HPDE6-E6E7 (cell line): ENCODE results near the gene LRRC23.
"Not testable (repeated sequence)": the region's sequence is repeated elsewhere in the genome, so short reads cannot be mapped to it uniquely, and the experiment has no call there.

Experiments used
- DNase-seq: peaks from one replicate; pipeline ENCODE4 v3.0.0; 2011; ENCODE audit warnings: missing footprints; ENCODE audit errors: extremely low spot score

The LRRC23 gene, protein sequence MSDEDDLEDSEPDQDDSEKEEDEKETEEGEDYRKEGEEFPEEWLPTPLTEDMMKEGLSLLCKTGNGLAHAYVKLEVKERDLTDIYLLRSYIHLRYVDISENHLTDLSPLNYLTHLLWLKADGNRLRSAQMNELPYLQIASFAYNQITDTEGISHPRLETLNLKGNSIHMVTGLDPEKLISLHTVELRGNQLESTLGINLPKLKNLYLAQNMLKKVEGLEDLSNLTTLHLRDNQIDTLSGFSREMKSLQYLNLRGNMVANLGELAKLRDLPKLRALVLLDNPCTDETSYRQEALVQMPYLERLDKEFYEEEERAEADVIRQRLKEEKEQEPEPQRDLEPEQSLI

DNA sequence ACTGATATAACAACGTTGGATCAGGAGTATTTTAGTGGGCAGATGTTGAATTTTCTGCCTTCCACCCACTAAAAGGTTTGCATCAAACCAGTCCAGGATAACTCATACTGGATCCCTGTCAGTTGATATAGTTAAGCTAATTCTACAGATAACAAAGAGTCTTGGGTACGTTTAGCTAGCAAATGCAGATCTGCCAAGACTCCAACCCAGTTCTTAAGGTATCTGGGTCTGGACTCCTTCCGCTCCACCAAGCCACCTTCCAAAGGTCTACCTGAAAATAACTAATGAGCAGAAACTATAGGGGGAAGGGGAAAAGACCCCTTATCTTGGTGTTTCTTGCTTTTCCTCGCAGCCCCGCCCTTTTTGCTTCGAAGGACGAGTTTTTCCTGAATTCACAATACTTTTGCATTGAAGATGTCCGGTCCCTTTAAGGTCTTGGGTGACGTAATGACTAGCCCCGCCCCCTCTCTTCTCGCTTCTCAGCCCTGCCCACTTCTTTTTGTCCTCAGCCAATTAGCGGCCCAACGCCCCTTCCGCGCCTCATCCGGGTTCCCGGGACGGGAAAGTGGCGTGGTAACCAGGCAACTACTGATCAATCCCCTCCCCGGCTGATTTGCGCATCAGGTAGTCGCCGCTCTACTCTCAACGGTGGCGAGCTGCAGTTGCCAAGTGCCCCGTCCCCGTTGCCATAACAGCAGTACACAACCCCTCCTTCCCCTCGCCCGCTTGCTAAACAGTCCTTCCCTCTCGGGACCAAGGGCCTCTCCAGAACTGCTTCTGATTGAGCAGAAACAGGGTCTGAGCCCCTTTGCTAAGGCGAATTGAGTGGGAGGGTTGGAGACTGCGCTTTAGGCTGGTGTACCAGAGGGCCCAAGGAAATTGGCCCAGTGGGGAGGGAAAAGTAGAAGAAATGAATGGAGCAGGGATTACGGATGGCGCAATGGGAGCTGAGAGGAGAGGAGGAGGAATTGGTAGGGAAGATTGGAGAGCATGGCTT is at the start of gene LRRC23:
TSS of gene LRRC23 (plus strand) at position 543 of the 997 bp plus-strand sequence. CDS start 812 bp downstream, outside the sequence.
- peak; percentile 97 for DNase-seq

DNA sequence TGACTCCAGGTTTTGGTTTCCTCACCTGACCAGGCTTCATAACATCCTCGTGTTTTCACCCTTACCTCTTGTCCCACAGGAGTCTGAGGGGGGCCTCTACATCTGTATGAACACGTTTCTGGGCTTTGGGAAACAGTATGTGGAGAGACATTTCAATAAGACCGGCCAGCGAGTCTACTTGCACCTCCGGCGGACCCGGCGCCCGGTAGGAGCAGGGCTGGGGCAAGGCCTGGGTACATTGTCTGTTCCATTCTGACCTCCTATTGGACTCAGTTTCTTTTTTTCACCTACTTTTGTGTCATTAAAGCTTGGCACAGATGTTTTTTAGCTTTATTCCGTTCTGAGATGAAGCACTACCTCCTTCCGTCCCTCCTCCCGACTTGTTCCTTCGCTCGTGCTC is 49.3 kb upstream of the LRRC23 start:
- no peak for DNase-seq

DNA sequence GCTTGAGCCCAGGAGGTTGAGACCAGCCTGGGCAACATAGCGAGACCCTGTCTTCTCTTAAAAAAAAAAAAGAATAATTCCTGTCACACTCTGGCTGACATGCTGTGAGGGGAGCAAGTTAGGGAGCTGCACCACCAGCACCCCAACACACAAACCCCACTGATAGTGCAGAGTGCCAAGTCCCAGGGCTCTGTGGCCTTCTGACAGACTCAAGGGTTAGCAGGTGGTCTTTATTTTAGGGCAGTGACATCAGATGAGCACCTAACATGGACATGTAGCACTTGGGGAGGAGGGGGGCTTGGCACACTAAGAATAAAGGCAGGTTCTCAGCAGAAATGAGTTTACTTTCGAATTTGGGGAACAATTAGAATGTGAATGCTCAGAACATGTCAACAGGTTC is 45.8 kb upstream of the LRRC23 start:
- DNase-seq, result no peak

DNA sequence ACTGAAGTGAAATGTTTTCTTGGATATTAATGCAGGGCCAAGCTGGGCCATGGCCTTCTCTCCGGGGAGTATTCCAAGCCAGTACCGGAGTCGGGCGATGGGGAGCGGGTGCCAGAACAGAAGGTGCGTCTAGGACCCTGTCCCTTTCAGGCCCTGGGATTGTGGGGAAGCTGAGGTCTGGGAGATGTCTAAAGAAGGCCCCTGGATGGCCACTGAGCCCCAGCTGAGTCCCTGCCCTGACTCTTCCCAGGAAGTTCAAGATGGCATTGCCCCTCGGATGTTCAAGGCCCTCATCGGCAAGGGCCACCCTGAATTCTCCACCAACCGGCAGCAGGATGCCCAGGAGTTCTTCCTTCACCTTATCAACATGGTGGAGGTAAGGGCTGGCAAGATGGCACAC is 44.5 kb upstream of the LRRC23 start:
- DNase-seq, result no peak

DNA sequence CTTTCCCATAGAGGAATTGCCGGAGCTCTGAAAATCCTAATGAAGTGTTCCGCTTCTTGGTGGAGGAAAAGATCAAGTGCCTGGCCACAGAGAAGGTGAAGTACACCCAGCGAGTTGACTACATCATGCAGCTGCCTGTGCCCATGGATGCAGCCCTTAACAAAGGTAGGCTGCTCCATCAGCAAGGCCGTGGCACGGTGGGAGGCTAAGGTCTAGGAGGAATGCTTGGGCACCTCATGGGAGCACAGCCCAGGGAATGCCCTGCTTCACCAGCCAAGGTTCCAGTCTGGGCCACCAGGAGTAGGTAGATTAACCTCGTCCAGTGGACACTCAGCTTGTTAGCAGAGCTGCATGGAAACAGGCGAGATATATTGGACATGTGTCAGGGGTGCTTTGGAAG is 43.7 kb upstream of the LRRC23 start:
- no peak for DNase-seq

DNA sequence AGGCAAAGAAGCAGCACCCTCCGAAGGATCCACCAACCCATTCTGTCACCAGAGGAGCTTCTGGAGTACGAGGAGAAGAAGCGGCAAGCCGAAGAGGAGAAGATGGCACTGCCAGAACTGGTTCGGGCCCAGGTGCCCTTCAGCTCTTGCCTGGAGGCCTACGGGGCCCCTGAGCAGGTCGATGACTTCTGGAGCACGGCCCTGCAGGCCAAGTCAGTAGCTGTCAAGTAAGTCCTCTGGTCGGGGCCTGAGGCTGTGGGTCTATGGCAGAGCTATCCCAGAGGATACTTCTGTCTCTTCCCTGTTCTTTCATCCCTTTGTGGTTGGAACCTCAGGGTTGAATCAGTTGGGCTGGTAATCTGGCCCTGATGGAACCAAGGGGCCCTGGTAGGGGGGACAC is 43.2 kb upstream of the LRRC23 start:
- no peak for DNase-seq

DNA sequence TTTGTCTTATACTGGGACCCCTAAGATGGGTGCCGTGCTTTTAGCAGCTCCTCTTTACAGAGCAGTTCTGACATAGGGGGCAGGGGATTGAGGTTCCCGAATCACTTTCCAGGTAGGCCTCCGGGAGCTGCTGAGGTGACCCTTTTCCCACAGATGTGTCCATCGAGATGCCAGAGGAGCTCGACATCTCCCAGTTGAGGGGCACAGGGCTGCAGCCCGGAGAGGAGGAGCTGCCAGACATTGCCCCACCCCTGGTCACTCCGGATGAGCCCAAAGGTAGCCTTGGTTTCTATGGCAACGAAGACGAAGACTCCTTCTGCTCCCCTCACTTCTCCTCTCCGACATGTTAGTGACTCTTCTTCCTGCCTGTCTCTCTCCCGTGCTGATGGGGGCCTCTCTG is 41.6 kb upstream of the LRRC23 start:
- no peak for DNase-seq

DNA sequence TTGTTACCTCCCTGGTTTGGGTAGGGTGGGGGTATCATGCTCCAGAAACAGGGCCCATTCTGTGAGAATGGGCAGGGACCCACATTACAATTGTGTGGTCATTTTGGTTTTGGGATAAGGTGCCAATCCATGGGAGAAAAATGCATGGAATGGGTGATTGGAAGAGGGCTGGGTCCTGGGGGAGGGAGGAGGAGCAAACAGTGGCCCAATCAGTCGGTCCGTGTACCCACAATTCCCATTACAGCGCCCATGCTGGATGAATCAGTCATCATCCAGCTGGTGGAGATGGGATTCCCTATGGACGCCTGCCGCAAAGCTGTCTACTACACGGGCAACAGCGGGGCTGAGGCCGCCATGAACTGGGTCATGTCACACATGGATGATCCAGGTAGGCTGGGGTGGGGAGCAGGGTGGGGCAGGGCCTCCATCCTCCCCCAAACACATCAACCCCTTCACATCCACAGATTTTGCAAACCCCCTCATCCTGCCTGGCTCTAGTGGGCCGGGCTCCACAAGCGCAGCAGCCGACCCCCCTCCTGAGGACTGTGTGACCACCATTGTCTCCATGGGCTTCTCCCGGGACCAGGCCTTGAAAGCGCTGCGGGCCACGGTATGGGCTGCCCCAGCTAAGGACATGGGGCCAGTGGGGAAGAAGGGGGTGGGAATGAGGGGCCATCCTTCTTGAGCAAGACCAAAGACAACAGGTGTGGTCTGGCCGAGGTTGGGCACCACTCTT is 40.9 kb upstream of the LRRC23 start:
- no peak for DNase-seq

DNA sequence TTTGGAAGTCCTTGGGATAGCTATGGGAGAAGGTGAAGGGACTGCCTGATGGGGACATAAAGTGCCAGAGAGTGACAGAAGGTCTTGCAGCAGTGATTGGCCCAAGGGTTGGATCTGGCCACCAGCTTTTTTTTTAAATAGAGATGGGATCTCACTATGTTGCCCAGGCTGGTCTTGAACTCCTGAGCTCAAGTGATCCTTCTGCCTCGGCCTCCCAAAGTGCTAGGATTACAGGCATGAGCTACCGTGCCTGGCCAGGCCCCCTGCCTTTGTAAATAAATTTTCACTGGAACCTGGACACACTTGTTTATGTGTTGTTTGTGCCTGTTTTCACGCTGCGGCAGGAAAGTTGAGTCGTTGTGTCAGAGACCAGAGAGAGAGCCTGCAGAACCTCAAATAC is 39.3 kb upstream of the LRRC23 start:
- DNase-seq, result not testable (repeated sequence)

DNA sequence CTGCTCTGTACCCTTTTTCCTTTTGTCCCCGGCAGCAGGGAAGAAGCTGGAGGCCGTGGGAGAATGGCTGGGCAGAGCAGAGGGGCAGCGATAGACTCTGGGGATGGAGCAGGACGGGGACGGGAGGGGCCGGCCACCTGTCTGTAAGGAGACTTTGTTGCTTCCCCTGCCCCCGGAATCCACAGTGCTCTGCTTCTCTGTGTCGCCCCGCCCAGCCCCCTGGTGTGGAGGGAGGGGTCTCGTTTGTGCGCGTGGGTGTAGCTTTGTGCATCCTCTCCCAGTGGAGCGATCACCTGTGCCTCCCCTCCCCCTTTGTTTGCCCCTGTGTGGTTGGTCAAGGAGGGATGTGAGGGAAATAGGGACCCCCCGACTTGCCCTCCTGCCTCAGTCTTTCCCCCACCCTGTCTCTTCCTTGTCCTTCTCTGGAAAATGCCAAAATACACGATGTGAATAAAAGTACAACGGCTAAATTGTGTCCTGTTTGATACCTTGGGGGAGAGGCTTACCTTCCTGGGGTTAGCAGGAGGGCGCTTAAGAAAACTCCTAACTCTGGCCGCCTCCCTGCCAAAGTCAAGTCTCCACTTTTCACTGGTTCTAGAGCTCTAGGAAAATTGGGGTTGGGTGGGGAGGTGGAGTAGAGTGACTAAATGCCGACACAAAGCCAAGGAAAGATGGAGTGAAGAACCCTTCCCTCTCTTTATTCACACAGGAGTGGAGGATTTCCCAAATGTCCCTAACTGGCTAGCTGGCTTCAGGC is 38.3 kb upstream of the LRRC23 start:
- DNase-seq, result no peak

DNA sequence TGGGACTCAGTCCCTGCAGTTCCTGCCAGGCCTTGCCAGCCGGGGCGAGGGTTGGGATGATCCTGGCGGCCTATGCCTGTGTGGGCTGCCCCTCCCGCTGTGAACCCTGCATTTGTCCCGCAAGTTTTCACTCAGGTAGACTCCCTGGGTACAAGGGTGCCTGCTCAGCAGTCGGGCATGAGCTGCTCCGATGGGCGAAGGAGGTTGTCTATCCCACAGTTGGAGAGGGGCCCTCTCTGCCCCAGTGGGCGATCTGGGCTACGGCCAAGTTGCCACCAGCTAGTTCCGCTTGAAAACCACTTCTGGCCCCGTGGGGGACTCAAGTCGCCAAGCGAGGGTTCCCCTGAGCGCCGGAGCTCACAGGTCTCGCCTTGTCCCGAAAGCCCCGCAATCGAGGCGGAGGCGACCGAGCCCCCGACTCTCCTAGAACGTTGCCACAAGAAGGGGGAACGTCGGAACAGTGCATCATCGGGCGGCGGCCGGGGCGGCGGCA is 37.7 kb upstream of the LRRC23 start:
- DNase-seq, result no peak

DNA sequence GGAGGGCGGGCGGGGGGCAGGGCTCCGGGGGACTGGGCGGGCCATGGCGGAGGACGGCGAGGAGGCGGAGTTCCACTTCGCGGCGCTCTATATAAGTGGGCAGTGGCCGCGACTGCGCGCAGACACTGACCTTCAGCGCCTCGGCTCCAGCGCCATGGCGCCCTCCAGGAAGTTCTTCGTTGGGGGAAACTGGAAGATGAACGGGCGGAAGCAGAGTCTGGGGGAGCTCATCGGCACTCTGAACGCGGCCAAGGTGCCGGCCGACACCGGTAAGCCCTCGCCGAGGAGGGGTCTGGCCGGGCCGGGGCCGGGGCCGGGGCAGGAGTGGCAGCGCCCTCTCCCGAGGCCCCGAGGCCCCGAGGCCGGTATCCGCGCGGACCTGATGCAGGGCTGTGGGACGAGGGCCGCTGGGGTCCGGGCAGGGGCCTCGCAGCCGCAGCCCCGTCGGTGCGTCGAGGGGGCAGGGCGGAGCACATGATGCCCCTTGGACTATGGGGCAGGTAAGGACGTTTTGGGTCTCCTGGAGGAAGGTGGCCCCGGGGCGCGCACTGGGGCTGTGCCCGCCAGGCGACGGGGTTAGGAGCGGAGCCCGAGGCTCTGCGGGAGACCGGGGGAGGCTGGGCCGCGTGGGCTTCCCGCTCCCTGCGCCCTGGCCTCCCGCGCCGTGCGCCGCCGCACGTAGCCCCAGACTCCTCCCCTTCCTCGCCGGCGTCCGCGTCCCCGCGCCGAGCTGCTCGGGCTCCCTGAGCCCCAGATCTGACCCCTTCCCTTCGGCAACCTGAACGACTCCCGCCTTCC is 37.0 kb upstream of the LRRC23 start, which contains the start of gene TPI1:
TSS of gene TPI1 (plus strand) at position 119 of the 798 bp plus-strand sequence. CDS start at position 155, 36 bp downstream.
- DNase-seq, result peak; percentile 77

DNA sequence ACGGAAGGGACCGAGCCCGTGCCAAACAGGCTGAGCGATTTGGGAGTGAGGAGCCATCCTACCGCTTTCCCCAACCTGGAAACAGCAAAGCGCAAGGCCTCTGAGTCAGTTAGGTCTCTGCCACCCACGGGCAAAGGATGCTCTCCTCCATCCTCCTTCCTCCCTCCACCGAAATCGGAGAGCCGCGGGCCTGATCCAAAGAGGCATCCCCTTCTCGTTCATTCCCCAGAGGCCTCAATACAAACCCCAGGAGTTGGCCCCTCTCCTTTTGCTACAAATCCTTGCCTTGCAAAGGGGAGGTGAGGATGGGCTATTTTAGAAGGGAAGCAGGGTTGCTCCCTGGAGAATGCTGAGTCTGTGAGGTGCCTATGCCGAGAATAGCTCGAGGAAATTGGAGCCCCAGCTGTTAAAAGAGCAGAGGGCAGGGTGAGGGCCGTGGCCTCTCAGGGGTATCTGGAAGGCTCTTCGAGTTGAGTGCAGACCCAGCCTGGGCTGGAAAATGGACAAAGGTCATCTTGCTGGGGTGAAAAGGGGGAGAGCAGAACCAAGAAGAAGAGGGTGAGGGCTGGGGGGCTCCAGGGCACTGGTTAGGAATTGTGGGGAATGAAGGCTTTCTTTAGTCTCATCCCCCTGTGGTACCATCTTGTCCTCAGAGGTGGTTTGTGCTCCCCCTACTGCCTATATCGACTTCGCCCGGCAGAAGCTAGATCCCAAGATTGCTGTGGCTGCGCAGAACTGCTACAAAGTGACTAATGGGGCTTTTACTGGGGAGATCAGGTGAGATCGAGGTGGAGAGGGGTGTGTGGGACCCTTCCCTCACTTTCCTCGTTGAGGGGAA is 36.2 kb upstream of the LRRC23 start:
- DNase-seq, result no peak

DNA sequence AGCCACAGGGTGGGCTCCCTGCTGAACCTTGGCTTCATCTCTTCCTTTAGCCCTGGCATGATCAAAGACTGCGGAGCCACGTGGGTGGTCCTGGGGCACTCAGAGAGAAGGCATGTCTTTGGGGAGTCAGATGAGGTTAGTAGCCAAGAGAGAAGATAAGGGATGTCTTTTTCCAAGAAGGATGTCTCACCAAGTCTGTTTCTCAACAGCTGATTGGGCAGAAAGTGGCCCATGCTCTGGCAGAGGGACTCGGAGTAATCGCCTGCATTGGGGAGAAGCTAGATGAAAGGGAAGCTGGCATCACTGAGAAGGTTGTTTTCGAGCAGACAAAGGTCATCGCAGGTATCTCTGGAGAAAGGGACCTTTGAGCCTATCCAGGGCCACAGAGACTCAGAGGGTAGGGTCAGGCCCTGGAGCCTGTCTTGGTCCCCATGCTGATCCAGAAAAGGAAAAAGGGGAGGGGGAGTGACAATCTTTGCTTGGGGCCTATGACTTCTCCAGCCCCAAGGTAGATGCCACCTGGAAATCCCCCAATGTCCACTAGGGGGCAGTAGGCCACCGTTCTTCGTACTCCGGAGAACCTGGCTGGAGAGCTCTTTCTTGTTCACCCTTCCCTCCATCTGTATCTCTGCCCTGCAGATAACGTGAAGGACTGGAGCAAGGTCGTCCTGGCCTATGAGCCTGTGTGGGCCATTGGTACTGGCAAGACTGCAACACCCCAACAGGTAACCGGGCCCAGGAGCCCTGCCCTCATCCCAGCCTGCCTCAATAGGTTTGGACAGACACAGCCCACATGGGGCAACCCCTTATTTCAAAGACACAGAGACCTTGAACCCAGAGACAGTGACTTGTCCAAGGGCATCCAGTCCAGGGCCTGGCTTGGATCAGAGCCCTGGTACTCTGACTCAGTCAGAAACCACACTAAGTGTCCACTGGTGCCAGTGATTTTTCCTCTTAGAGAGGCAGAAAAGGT is 35.3 kb upstream of the LRRC23 start:
- no peak for DNase-seq

DNA sequence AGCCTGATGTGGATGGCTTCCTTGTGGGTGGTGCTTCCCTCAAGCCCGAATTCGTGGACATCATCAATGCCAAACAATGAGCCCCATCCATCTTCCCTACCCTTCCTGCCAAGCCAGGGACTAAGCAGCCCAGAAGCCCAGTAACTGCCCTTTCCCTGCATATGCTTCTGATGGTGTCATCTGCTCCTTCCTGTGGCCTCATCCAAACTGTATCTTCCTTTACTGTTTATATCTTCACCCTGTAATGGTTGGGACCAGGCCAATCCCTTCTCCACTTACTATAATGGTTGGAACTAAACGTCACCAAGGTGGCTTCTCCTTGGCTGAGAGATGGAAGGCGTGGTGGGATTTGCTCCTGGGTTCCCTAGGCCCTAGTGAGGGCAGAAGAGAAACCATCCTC is 34.3 kb upstream of the LRRC23 start:
- DNase-seq, result not testable (repeated sequence)

DNA sequence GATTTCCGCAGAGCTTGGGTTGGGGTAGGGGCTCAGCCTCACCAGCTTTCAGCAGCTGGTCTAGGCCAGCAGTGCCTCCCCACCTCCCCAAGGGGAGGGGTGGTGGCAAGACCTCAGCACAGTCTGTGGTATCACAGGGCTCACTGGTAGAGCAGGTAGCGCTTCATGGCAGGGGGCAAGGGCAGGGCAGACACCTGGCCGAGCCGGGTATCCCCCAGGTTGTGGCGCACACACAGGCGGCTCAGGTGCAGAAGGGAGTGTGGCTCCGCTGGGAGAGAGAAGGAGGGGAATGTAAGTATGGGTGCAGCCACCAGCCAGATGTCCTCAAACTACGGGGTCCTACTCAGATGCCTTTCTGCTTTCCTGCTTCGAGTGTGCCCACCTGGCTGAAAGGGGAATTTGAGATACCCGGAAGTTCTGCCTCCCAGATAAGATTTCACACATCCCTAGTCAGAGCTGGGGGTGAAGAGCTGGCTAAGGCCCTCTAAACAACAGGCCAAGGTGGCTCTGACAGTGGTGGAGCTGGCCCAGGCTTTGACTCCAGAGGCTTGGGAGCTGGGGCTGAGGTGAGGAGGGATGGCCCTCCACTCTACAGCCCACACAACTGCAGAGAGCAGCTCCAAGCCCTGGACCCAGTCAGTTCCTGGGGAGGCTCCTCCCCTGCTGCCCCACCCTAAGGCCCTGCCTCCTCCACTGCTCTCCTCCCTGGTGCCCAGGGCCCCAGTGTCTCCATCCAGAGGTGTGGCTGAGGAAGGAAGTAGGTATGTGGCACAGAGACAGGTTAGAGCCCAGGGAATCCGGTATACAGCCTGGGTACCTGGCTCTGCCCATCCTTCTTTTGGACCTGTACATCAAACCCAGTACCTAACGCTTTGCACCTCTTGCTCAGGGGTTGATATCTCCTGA is 33.3 kb upstream of the LRRC23 start:
- peak; percentile 68 for DNase-seq
